ENCODE results near the gene MTERF4.
A peak's percentile ranks its signal among the peaks of the same experiment; 100 is the strongest.

The MTERF4 gene

GRCh38 chr2:241068136-241068941, 33.7 kb downstream of the MTERF4 start:
- no peak for DNase-seq

- no peak for DNase-seq
Measured at GRCh38 chr2:241067501-241068135, 34.5 kb downstream of the MTERF4 start.

GRCh38 chr2:241066893-241067341, 35.2 kb downstream of the MTERF4 start:
- no peak for DNase-seq

- no peak for DNase-seq
Measured at GRCh38 chr2:241066171-241066892, 35.8 kb downstream of the MTERF4 start.

- DNase-seq = no peak
Measured at GRCh38 chr2:241065355-241065803, 36.7 kb downstream of the MTERF4 start.

- DNase-seq = no peak
Measured at GRCh38 chr2:241064802-241065354, 37.2 kb downstream of the MTERF4 start.

- DNase-seq = no peak
Measured at GRCh38 chr2:241064008-241064801, 37.9 kb downstream of the MTERF4 start.

- DNase-seq = no peak
Measured at GRCh38 chr2:241063587-241063986, 38.5 kb downstream of the MTERF4 start.

- no peak for DNase-seq
Measured at GRCh38 chr2:241063093-241063551, 39.0 kb downstream of the MTERF4 start.

- no peak for DNase-seq
Measured at GRCh38 chr2:241062389-241063092, 39.5 kb downstream of the MTERF4 start.

GRCh38 chr2:241061275-241061674, 40.8 kb downstream of the MTERF4 start:
- peak in 1 of 2 donors; percentile 17 for DNase-seq

- DNase-seq = no peak
Measured at GRCh38 chr2:241053576-241054251, 48.4 kb downstream of the MTERF4 start.

GRCh38 chr2:241052677-241053360, 49.3 kb downstream of the MTERF4 start:
- DNase-seq = no peak

GRCh38 chr2:241051578-241052487, 50.3 kb downstream of the MTERF4 start:
- DNase-seq = no peak

GRCh38 chr2:241050624-241051577, 51.2 kb downstream of the MTERF4 start:
- DNase-seq = no peak

- DNase-seq = no peak
Measured at GRCh38 chr2:241049739-241050623, 52.1 kb downstream of the MTERF4 start.

GRCh38 chr2:241048949-241049343, 53.1 kb downstream of the MTERF4 start:
- no peak for DNase-seq
